ENCODE data around the gene IL13RA1.

GRCh38 chrX:118756101-118756500 lies 28.7 kb downstream of the IL13RA1 start:
- TF ChIP-seq, protein P1, sequence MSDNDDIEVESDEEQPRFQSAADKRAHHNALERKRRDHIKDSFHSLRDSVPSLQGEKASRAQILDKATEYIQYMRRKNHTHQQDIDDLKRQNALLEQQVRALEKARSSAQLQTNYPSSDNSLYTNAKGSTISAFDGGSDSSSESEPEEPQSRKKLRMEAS (IDR thresholded peaks at IDR 0.05) = no peak
- TF ChIP-seq MAFK (IDR thresholded peaks at IDR 0.05; ENCODE audit: partially characterized antibody) = no peak

All from A549 (cell line).